Transverse colon (tissue), 4 donors: ENCODE measurements around the gene GPSM1. TPM values are rescaled to one million over a fixed set of nuclear protein-coding genes. Genes with fewer than 3 reads are reported as not detected.

ENCODE experiments used
- DNase-seq: peaks from one replicate; pipeline ENCODE4 v3.0.0-alpha.2; 2019
- H3K27ac ChIP-seq, 4 donors: fragments of 200-600 bp; sonication (generic); 2 replicates each; pipeline ENCODE4 v1.5.1; 2016 to 2018; ENCODE audit warnings: inconsistent platforms in 4 of 4
- H3K27me3 ChIP-seq: fragments of 200-600 bp; sonication (generic); 2 replicates; pipeline ENCODE4 v1.5.1; 2017; ENCODE audit warnings: inconsistent platforms
- H3K36me3 ChIP-seq, 4 donors: fragments of 200-600 bp; sonication (generic); 2 replicates each; pipeline ENCODE4 v1.5.1; 2017 to 2019; ENCODE audit warnings: inconsistent platforms in 4 of 4
- H3K4me1 ChIP-seq, 4 donors: fragments of 200-600 bp; sonication (generic); 2 replicates each; pipeline ENCODE4 v1.5.1; 2017 to 2020; ENCODE audit warnings: inconsistent platforms in 4 of 4
- H3K4me3 ChIP-seq, 4 donors: fragments of 200-600 bp; sonication (generic); 1 replicate in 1 of 4; 2 replicates in 3 of 4; pipeline versions ENCODE4 v1.5.1 to v1.6.1; 2017 to 2019; ENCODE audit warnings: inconsistent platforms in 4 of 4
- H3K9me3 ChIP-seq, 2 donors: fragments of 200-600 bp; sonication (generic); 2 replicates each; pipeline ENCODE4 v1.5.1; 2017 to 2019; ENCODE audit warnings: inconsistent platforms in 2 of 2
- CTCF ChIP-seq, 5 experiments: fragments of 200-600 bp in 3 of 5; fragments of 450-650 bp in 2 of 5; sonication (generic) in 3 of 5; IDR thresholded peaks; 1 replicate in 2 of 5; 2 replicates in 3 of 5; pipeline ENCODE4 v1.5.1; 2016 to 2017; ENCODE audit warnings: antibody characterized with exemption in 5 of 5, inconsistent platforms in 3 of 5, mild to moderate bottlenecking in 2 of 5, moderate library complexity in 1 of 5
- EP300 ChIP-seq: sonication (generic); formaldehyde crosslinking; IDR thresholded peaks from one replicate; pipeline ENCODE4 v1.6.1; 2017; ENCODE audit warnings: antibody characterized with exemption, low read depth
- POLR2A ChIP-seq: fragments of 450-650 bp; IDR thresholded peaks from one replicate; pipeline ENCODE4 v1.6.1; 2016; ENCODE audit warnings: antibody characterized with exemption, mild to moderate bottlenecking, moderate library complexity
- POLR2AphosphoS5 ChIP-seq, 3 donors: sonication (generic); formaldehyde crosslinking; IDR thresholded peaks; one replicate each; pipeline ENCODE4 v1.6.1; 2016; ENCODE audit warnings: antibody characterized with exemption in 3 of 3
- WGBS, 2 donors: methylation state at CpG; one replicate each; pipeline ENCODE4 v1.1.5; 2018; ENCODE audit warnings: low coverage in 1 of 2; 5-methylcytosine and 5-hydroxymethylcytosine counted together
- in situ Hi-C, 4 donors: fragments of 200-750 bp; cut with MboI; loops; one replicate each; pipeline versions ENCODE4 v1.15.0 to v1.15.1; 2017; ENCODE audit warnings: low sequenced_read_pairs in 3 of 4, low pct_ligation_motif_present in 1 of 4, low pct_unique_long_range_greater_than_20kb in 1 of 4
- intact Hi-C: fragments of 100-400 bp; cut with DNase I; formaldehyde crosslinking; loops from one replicate; pipeline ENCODE4 v1.15.1; 2023; ENCODE audit warnings: low total_unique reads
- total RNA-seq, 4 donors: library from RNA; depleted of rRNA; stranded (reverse); fragments of >200 nt; gene quantifications; one replicate each; pipeline ENCODE4 v1.1.0, GENCODE V29; 2016

The GPSM1 gene
- total RNA-seq, 4 donors from 2014 or later = 2.3 to 8.6 (median 7.0) TPM

- no peaks in the 10 kb centered on the region for H3K9me3 ChIP-seq
- DNase-seq = no peak
- WGBS, 2 donors = 82% methylated on average over 26 of the region's 43 CpGs; no CpG with 5 or more reads in 1 of the 2 donors
- H3K27me3 ChIP-seq = peaks cover 8% of the 10 kb centered on the region
- in situ Hi-C loops = no loop called here
- no peaks in the 10 kb centered on the region for H3K36me3 ChIP-seq
- H3K4me3 ChIP-seq = no peak overlapping the region
- intact Hi-C loops = loop anchor here (2.0 to 10.0 kb wide), 2 partner anchors 27 to 67 kb away; partner anchors contain the start of gene SNAPC4
- peaks cover 8 to 10% (median 9%) of the 10 kb centered on the region in 4 donors for H3K4me1 ChIP-seq
- no peak overlapping the region for H3K27ac ChIP-seq
- TF ChIP-seq CTCF (IDR thresholded peaks at IDR 0.05) = no peak
- no peak for TF ChIP-seq POLR2A
- no peak for TF ChIP-seq POLR2AphosphoS5 (IDR thresholded peaks at IDR 0.05)
- no peak for TF ChIP-seq EP300
These were observed 10.4 kb downstream of the GPSM1 start for GRCh38 chr9:136337416-136338395.

- WGBS, 2 donors = 83% methylated on average over 24 of the region's 25 CpGs; no CpG with 5 or more reads in 1 of the 2 donors
- peaks cover 8% of the 10 kb centered on the region for H3K27me3 ChIP-seq
- no peak for TF ChIP-seq POLR2AphosphoS5 (IDR thresholded peaks at IDR 0.05)
- TF ChIP-seq CTCF (IDR thresholded peaks at IDR 0.05) = no peak
- no peak for TF ChIP-seq POLR2A
- TF ChIP-seq EP300 = no peak
- H3K4me3 ChIP-seq = no peak overlapping the region
- peaks cover 11 to 16% (median 15%) of the 10 kb centered on the region in 4 donors for H3K4me1 ChIP-seq
- no peaks in the 10 kb centered on the region for H3K36me3 ChIP-seq
- DNase-seq = no peak
- no peak overlapping the region for H3K27ac ChIP-seq
- in situ Hi-C loops = no loop called here
- H3K9me3 ChIP-seq = no peaks in the 10 kb centered on the region
- intact Hi-C loops = loop anchor here (2.0 to 10.0 kb wide), 2 partner anchors 26 to 66 kb away; partner anchors contain the start of gene SNAPC4
These were observed 11.2 kb downstream of the GPSM1 start for GRCh38 chr9:136338511-136338910.

GRCh38 chr9:136339173-136339957 is 12.0 kb downstream of the GPSM1 start:
- no peaks in the 10 kb centered on the region for H3K36me3 ChIP-seq
- intact Hi-C loops = loop anchor here (2.0 to 10.0 kb wide), 2 partner anchors 25 to 65 kb away; partner anchors contain the start of gene SNAPC4

More at GRCh38 chr9:136339173-136339957, 12.0 kb downstream of the GPSM1 start:
- 58 to 79% methylated on average over 2 to 24 of the region's 32 CpGs for WGBS, 2 donors
- H3K9me3 ChIP-seq = no peaks in the 10 kb centered on the region
- H3K4me1 ChIP-seq = peaks cover 11 to 16% (median 15%) of the 10 kb centered on the region in 4 donors
- in situ Hi-C loops = no loop called here
- DNase-seq = peak; percentile 79
- TF ChIP-seq CTCF (IDR thresholded peaks at IDR 0.05) = peak; percentile 89 to 96 (median 93)
- no peak for TF ChIP-seq POLR2AphosphoS5 (IDR thresholded peaks at IDR 0.05)
- no peak overlapping the region for H3K27ac ChIP-seq
- no peak overlapping the region for H3K4me3 ChIP-seq
- H3K27me3 ChIP-seq = peaks cover 8% of the 10 kb centered on the region
